HG03103 (cell line): ENCODE results near the gene KAZN.

Source experiments
- ATAC-seq: cut with Tn5 transposase; IDR thresholded peaks from one replicate; pipeline ENCODE4 v1.9.1; 2021; ENCODE audit warnings: low read depth; ENCODE audit not compliant: unreplicated experiment

Gene KAZN

GRCh38 chr1:14784790-14785773 lies 186.6 kb downstream of the KAZN start:
- ATAC-seq = no peak

GRCh38 chr1:14786109-14786675 lies 187.7 kb downstream of the KAZN start:
- no peak for ATAC-seq

- ATAC-seq = no peak
Measured at GRCh38 chr1:14786681-14787080, 188.2 kb downstream of the KAZN start.

DNA sequence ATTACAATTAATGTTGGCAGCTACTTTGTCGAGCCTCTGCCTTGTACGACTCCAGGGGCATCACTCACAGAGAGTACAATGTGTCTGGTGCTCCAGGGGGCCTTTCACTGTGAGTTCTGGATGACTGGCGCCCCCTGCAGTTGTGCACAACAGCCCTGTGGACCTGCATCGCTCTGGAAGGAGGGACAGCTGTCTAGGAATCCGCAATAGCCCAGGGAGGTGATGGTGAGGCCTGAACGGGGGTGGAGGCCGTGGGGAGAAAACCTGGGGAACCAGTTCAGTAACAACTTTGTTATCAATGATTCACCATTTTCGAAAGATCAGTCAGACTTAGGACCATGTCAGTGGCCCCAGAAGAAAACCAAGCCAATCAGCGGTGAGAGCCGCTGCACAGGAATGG lies 189.1 kb downstream of the KAZN start:
- ATAC-seq = no peak

DNA sequence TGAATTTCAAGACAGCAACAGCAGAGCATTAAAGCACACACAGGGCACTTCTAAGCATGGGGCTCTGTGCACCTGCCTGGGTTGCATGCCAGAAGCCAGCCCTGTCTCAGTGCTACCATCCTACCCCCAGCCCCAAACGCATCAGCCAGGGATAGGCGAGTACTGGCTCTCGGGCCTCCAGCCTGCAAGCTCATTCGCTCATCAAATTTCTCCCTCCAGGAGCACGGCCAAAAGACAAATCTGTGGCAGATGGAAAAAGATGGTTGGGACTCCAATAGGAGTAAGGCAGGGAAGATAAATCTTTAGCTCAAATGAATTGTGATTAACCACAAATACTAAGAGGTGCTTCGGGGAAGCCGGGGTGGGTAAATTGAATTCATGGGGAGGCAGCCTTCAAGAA lies 189.6 kb downstream of the KAZN start:
- ATAC-seq = no peak

GRCh38 chr1:14790982-14791381 lies 192.5 kb downstream of the KAZN start:
- ATAC-seq = no peak

- no peak for ATAC-seq
Measured at GRCh38 chr1:14791654-14792053, 193.2 kb downstream of the KAZN start.

DNA sequence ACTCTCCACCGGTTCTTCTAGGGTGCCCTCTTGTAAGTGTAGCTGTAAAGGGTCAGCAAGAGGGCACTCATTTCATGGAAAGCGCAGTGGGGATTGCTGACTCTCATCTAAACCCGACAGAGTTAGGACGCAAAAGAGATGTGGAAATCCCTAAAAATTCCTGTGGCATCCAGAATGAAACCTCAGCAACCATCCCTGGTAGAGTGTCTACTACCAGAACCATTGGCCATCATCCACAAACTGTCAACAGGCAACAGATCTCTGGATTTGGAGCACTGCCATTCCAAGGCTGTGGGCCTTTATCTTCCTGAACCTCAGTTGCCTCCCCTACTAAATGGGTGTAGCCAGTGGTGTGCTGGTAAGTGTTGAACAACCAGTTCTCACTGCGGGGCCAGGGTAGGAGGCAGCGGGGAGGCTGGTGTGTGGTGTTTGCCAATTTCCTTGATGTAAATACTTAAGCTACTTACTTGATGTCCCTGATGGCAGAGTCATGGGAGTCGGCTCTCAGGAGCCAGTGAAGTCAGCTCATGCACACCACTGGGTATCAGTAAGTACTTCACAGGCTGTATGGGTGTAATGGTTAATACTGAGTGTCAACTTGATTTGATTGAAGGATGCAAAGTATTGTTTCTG lies 195.8 kb downstream of the KAZN start:
- ATAC-seq = no peak

GRCh38 chr1:14794906-14795305 lies 196.4 kb downstream of the KAZN start:
- no peak for ATAC-seq

DNA sequence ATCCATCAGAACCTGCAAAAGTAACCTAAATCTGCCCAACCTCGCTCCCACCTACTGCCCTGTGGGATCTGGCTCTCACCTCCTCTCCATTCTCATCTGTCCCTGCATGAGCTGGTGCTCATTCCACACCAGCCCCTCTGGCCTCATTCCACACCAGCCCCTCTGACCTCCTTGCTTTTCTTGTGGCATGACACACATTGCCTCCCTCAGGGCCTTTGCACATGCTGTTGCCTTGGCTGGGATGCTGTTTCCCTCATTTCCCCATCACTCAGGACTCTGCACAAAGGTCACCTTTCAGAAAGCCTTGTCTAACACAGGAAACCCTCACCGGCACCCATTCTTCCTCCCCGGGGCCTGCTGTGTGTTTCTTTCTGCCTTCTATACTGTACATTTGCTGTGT lies 197.1 kb downstream of the KAZN start:
- ATAC-seq = no peak

DNA sequence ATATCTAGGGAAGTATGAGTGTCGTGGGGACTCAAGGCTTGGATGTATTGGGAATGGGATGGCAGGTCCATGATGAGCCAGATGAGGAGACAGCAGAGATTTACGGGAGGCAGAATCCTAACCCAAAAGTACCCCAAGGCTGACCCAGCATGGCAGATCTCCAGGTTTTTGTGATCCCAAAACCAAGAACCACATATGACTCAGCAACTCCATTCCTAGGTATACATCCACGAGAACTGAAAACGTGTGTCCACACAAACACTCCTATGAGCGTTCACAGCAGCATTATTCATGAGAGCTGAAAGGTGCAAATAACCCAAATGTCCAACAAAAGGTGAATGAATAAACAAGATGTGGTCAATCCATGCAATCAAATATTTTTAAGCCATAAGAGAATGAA lies 201.5 kb downstream of the KAZN start:
- no peak for ATAC-seq

DNA sequence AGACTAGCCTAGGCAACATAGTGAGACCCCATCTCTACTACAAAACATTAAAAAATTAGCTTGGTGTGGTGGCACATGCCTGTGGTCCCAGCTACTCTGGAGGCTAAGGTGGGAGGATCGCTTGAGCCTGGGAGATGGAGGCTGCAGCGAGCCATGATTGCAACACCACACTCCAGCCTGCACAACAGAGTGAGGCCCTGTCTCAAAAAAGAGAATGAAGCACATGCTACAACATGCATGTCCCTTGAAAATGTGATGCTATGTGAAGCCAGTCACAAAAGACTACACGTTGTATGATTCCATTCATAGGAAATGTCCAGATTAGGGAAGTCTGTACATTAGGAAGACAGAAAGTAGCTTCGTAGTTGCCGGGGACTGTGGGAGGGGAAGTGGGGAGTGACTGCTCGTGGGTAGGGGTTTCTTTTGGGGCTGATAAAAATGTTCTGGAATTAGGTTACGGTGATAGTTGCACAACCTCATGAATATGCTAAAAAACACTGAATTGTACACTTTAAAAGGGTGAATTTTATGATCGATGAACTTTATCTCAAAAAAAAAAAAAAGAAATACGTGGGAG lies 202.1 kb downstream of the KAZN start:
- ATAC-seq = no peak

GRCh38 chr1:14803002-14803789 lies 204.7 kb downstream of the KAZN start:
- ATAC-seq = no peak

DNA sequence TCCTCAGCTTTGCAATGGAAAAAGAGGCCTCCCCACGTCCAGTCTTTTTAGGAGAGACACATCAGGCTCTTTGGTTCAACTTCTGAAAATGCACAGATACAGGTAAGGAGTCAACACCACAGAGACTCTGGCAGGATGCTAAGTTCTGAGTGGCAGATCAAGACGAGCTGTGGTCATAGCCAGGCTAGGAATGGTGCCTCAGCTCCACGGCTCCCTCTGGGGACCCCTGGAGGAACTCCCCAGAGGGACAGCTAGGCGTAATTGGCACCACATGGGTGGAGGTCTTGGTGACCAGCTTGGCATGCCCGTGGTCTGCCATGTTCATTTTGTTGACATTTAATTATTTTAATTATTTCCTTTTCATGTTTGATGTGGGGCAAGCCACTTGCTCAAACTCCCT lies 206.1 kb downstream of the KAZN start:
- no peak for ATAC-seq

- no peak for ATAC-seq
Measured at GRCh38 chr1:14806772-14807171, 208.3 kb downstream of the KAZN start.

DNA sequence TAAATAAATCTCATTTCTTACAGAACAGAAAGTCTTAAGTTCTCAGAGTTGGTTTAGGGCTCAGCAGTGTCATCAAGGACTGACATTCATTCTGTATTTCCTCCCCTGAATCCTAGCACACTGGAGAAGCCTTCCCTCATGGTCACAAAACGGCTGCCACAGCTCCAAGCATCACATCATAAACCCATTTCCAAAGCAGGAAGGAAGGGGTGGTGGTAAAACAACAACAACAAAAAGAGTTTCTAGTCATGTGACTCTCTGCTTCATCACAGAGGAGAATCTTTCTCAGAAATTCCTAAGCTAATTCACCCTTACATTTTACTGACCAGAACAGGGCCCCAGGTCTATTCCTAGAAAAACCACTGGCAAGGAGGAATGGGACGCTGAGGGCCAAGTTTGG lies 210.3 kb downstream of the KAZN start:
- ATAC-seq = no peak

- no peak for ATAC-seq
Measured at GRCh38 chr1:14809191-14809981, 210.9 kb downstream of the KAZN start.

- ATAC-seq = no peak
Measured at GRCh38 chr1:14810595-14811361, 212.3 kb downstream of the KAZN start.

DNA sequence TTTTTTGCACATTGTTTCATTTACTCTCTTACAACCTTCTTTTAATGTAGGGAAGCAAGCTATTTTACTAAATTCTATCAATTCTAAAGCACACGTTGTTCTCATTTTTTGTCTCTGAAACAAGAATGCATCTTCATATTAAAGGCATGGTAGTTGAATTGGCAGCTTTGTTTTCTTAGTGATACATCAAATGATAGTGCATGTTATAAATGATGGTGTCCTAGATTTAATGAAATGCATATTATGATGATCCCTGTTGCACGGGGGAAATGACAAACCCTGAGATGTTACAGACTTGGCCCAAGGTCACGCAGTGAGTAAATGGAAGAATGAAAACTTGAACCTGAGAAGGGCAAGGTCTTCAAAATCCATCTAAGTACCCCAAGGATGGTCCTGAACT lies 213.1 kb downstream of the KAZN start:
- no peak for ATAC-seq
